Measurements from ENCODE around the gene TTC9. TPM values are rescaled to one million over a fixed set of nuclear protein-coding genes. Genes with fewer than 3 reads are reported as not detected.
"Not testable (repeated sequence)": the region's sequence is repeated elsewhere in the genome, so short reads cannot be mapped to it uniquely, and the experiment has no call there.

The TTC9 gene
- total RNA-seq, 1 donor from 2014 or later: 14.9 TPM

GRCh38 chr14:70698288-70698687 lies 56.6 kb downstream of the TTC9 start:
- Mint-ChIP-seq H3K27me3 (no peaks in the 10 kb centered on the region), H3K4me3 (no peak overlapping the region), H3K9me3 (no peaks in the 10 kb centered on the region), H3K4me1 (ENCODE audit: unreplicated experiment) (no peaks in the 10 kb centered on the region), H3K27ac (peak overlapping the region; percentile 67), H3K36me3 (no peaks in the 10 kb centered on the region)
- no peak for DNase-seq (ENCODE audit: extremely low spot score, unreplicated experiment)
- no peak for TF ChIP-seq CTCF (conservative IDR thresholded peaks at IDR 0.05)

- TF ChIP-seq CTCF (conservative IDR thresholded peaks at IDR 0.05): no peak
- Mint-ChIP-seq H3K27me3 (no peaks in the 10 kb centered on the region), H3K4me3 (no peak overlapping the region), H3K27ac (peak overlapping the region; percentile 66), H3K4me1 (ENCODE audit: unreplicated experiment) (no peaks in the 10 kb centered on the region), H3K9me3 (no peaks in the 10 kb centered on the region), H3K36me3 (no peaks in the 10 kb centered on the region)
- no peak for DNase-seq (ENCODE audit: extremely low spot score, unreplicated experiment)
Observed at GRCh38 chr14:70699646-70700045, 57.9 kb downstream of the TTC9 start.

GRCh38 chr14:70700955-70701585 lies 59.4 kb downstream of the TTC9 start:
- no peak for DNase-seq (ENCODE audit: extremely low spot score, unreplicated experiment)
- Mint-ChIP-seq H3K4me3 (no peak overlapping the region), H3K4me1 (ENCODE audit: unreplicated experiment) (peaks cover 5% of the 10 kb centered on the region), H3K9me3 (peaks cover 5% of the 10 kb centered on the region), H3K27me3 (peaks cover 5% of the 10 kb centered on the region), H3K27ac (peak overlapping the region; percentile 15), H3K36me3 (no peaks in the 10 kb centered on the region)
- TF ChIP-seq CTCF (conservative IDR thresholded peaks at IDR 0.05): no peak

GRCh38 chr14:70701610-70702009 lies 59.9 kb downstream of the TTC9 start:
- Mint-ChIP-seq H3K27ac (peak overlapping the region; percentile 88), H3K36me3 (no peaks in the 10 kb centered on the region), H3K9me3 (peaks cover 5% of the 10 kb centered on the region), H3K4me3 (no peak overlapping the region), H3K27me3 (peaks cover 5% of the 10 kb centered on the region), H3K4me1 (ENCODE audit: unreplicated experiment) (peaks cover 9% of the 10 kb centered on the region)
- TF ChIP-seq CTCF (conservative IDR thresholded peaks at IDR 0.05): no peak
- no peak for DNase-seq (ENCODE audit: extremely low spot score, unreplicated experiment)

- Mint-ChIP-seq H3K4me3 (peak overlapping the region; percentile 63), H3K27ac (peak overlapping the region; percentile 88), H3K27me3 (peaks cover 5% of the 10 kb centered on the region), H3K9me3 (peaks cover 5% of the 10 kb centered on the region), H3K4me1 (ENCODE audit: unreplicated experiment) (peaks cover 9% of the 10 kb centered on the region), H3K36me3 (no peaks in the 10 kb centered on the region)
- no peak for DNase-seq (ENCODE audit: extremely low spot score, unreplicated experiment)
- no peak for TF ChIP-seq CTCF (conservative IDR thresholded peaks at IDR 0.05)
Observed at GRCh38 chr14:70702161-70702560, 60.4 kb downstream of the TTC9 start.

- H3K4me1 Mint-ChIP-seq (ENCODE audit: unreplicated experiment); H3K36me3 Mint-ChIP-seq; H3K9me3 Mint-ChIP-seq; H3K27me3 Mint-ChIP-seq; H3K4me3 Mint-ChIP-seq; DNase-seq (ENCODE audit: extremely low spot score, unreplicated experiment); H3K27ac Mint-ChIP-seq: not testable (repeated sequence)
Observed at GRCh38 chr14:70703621-70704168, 62.0 kb downstream of the TTC9 start.
